Activated naive CD8-positive, alpha-beta T cell treated with anti-CD3 and anti-CD28 coated beads, Interleukin-2, amount 50 U/mL, for 24 hours (primary cell): ENCODE results near the gene MYH9.

Experiments
- ATAC-seq: fragments of 150-1000 bp; cut with Tn5 transposase; one replicate; pipeline ENCODE4 v1.10.0; 2021
- DNase-seq: peaks from one replicate; pipeline ENCODE4 v3.0.0; 2021
- H3K27ac Mint-ChIP-seq: one replicate; pipeline ENCODE4 v1.8.0; 2021; ENCODE audit warnings: mild to moderate bottlenecking, mixed read lengths
- H3K27me3 Mint-ChIP-seq: one replicate; pipeline ENCODE4 v1.8.0; 2021; ENCODE audit warnings: mixed read lengths
- H3K36me3 Mint-ChIP-seq: one replicate; pipeline ENCODE4 v1.8.0; 2021; ENCODE audit warnings: low read depth, mixed read lengths
- H3K4me1 Mint-ChIP-seq: one replicate; pipeline ENCODE4 v1.8.0; 2021; ENCODE audit warnings: mixed read lengths
- H3K4me3 Mint-ChIP-seq: one replicate; pipeline ENCODE4 v1.8.0; 2021; ENCODE audit warnings: mild to moderate bottlenecking, moderate library complexity, mixed read lengths
- H3K9me3 Mint-ChIP-seq: one replicate; pipeline ENCODE4 v1.8.0; 2021; ENCODE audit warnings: mixed read lengths

MYH9 gene

GRCh38 chr22:36331912-36332622, 55.7 kb downstream of the MYH9 start:
- peaks cover 81% of the 10 kb centered on the region for H3K36me3 Mint-ChIP-seq
- DNase-seq (peak; percentile 65), ATAC-seq (peak; percentile 17)
- peaks cover 100% of the 10 kb centered on the region for H3K4me1 Mint-ChIP-seq
- peak overlapping the region; percentile 76 for H3K4me3 Mint-ChIP-seq
- H3K27ac Mint-ChIP-seq, result peak overlapping the region; percentile 99
- no peaks in the 10 kb centered on the region for H3K9me3 Mint-ChIP-seq
- H3K27me3 Mint-ChIP-seq, result no peaks in the 10 kb centered on the region

GRCh38 chr22:36331306-36331911, 56.4 kb downstream of the MYH9 start:
- Mint-ChIP-seq H3K9me3 (no peaks in the 10 kb centered on the region), H3K27ac (peak overlapping the region; percentile 99), H3K4me1 (peaks cover 97% of the 10 kb centered on the region), H3K27me3 (no peaks in the 10 kb centered on the region), H3K4me3 (peak overlapping the region; percentile 76), H3K36me3 (peaks cover 81% of the 10 kb centered on the region)
- DNase-seq (peak; percentile 79), ATAC-seq (peak; percentile 58)

GRCh38 chr22:36330655-36331305, 57.0 kb downstream of the MYH9 start:
- ATAC-seq, result no peak
- no peaks in the 10 kb centered on the region for H3K27me3 Mint-ChIP-seq
- H3K9me3 Mint-ChIP-seq, result no peaks in the 10 kb centered on the region
- H3K36me3 Mint-ChIP-seq, result peaks cover 84% of the 10 kb centered on the region
- H3K27ac Mint-ChIP-seq, result peak overlapping the region; percentile 99
- DNase-seq, result no peak
- peak overlapping the region; percentile 76 for H3K4me3 Mint-ChIP-seq
- peaks cover 90% of the 10 kb centered on the region for H3K4me1 Mint-ChIP-seq

- no peak for ATAC-seq
- Mint-ChIP-seq H3K4me3 (peak overlapping the region; percentile 76), H3K9me3 (no peaks in the 10 kb centered on the region), H3K27ac (peak overlapping the region; percentile 99), H3K4me1 (peaks cover 86% of the 10 kb centered on the region), H3K36me3 (peaks cover 82% of the 10 kb centered on the region), H3K27me3 (no peaks in the 10 kb centered on the region)
- no peak for DNase-seq
Measured at GRCh38 chr22:36330127-36330526, 57.6 kb downstream of the MYH9 start.

GRCh38 chr22:36329254-36330078, 58.3 kb downstream of the MYH9 start:
- peak; percentile 87 for DNase-seq
- Mint-ChIP-seq H3K9me3 (no peaks in the 10 kb centered on the region), H3K4me1 (peaks cover 79% of the 10 kb centered on the region), H3K4me3 (peak overlapping the region; percentile 76), H3K27me3 (no peaks in the 10 kb centered on the region), H3K36me3 (peaks cover 81% of the 10 kb centered on the region), H3K27ac (peak overlapping the region; percentile 99)
- ATAC-seq, result peak; percentile 51

GRCh38 chr22:36328635-36329253, 59.0 kb downstream of the MYH9 start:
- peak overlapping the region; percentile 99 for H3K27ac Mint-ChIP-seq
- no peaks in the 10 kb centered on the region for H3K9me3 Mint-ChIP-seq
- ATAC-seq (peak; percentile 20), DNase-seq (peak; percentile 67)
- no peaks in the 10 kb centered on the region for H3K27me3 Mint-ChIP-seq
- peaks cover 80% of the 10 kb centered on the region for H3K36me3 Mint-ChIP-seq
- H3K4me1 Mint-ChIP-seq, result peaks cover 72% of the 10 kb centered on the region
- H3K4me3 Mint-ChIP-seq, result peak overlapping the region; percentile 76

- ATAC-seq, result no peak
- H3K4me1 Mint-ChIP-seq, result peaks cover 65% of the 10 kb centered on the region
- peak overlapping the region; percentile 99 for H3K27ac Mint-ChIP-seq
- no peak for DNase-seq
- no peaks in the 10 kb centered on the region for H3K27me3 Mint-ChIP-seq
- no peaks in the 10 kb centered on the region for H3K9me3 Mint-ChIP-seq
- peak overlapping the region; percentile 76 for H3K4me3 Mint-ChIP-seq
- peaks cover 78% of the 10 kb centered on the region for H3K36me3 Mint-ChIP-seq
Measured at GRCh38 chr22:36327922-36328551, 59.7 kb downstream of the MYH9 start.

- DNase-seq, result no peak
- H3K36me3 Mint-ChIP-seq, result peaks cover 79% of the 10 kb centered on the region
- no peak overlapping the region for H3K4me3 Mint-ChIP-seq
- no peaks in the 10 kb centered on the region for H3K27me3 Mint-ChIP-seq
- no peak for ATAC-seq
- H3K4me1 Mint-ChIP-seq, result peaks cover 50% of the 10 kb centered on the region
- H3K27ac Mint-ChIP-seq, result peak overlapping the region; percentile 99
- H3K9me3 Mint-ChIP-seq, result no peaks in the 10 kb centered on the region
Measured at GRCh38 chr22:36326178-36327161, 61.3 kb downstream of the MYH9 start.

- no peak for ATAC-seq
- Mint-ChIP-seq H3K36me3 (peaks cover 78% of the 10 kb centered on the region), H3K4me3 (no peak overlapping the region)
Measured at GRCh38 chr22:36325154-36326031, 62.4 kb downstream of the MYH9 start.

GRCh38 chr22:36324414-36324813, 63.4 kb downstream of the MYH9 start:
- Mint-ChIP-seq H3K4me3 (no peak overlapping the region), H3K27me3 (no peaks in the 10 kb centered on the region), H3K36me3 (peaks cover 78% of the 10 kb centered on the region), H3K4me1 (peaks cover 30% of the 10 kb centered on the region), H3K27ac (peak overlapping the region; percentile 72), H3K9me3 (no peaks in the 10 kb centered on the region)
- DNase-seq, result no peak
- ATAC-seq, result no peak

More at GRCh38 chr22:36325154-36326031, 62.4 kb downstream of the MYH9 start:
- peak overlapping the region; percentile 72 for H3K27ac Mint-ChIP-seq
- no peaks in the 10 kb centered on the region for H3K27me3 Mint-ChIP-seq
- DNase-seq, result no peak
- H3K9me3 Mint-ChIP-seq, result no peaks in the 10 kb centered on the region
- H3K4me1 Mint-ChIP-seq, result peaks cover 39% of the 10 kb centered on the region

- H3K4me3 Mint-ChIP-seq, result no peak overlapping the region
Measured at GRCh38 chr22:36323855-36324331, 63.9 kb downstream of the MYH9 start.

More at GRCh38 chr22:36323855-36324331, 63.9 kb downstream of the MYH9 start:
- Mint-ChIP-seq H3K27me3 (no peaks in the 10 kb centered on the region), H3K9me3 (no peaks in the 10 kb centered on the region), H3K27ac (peak overlapping the region; percentile 72), H3K36me3 (peaks cover 79% of the 10 kb centered on the region), H3K4me1 (peaks cover 25% of the 10 kb centered on the region)
- ATAC-seq, result no peak
- no peak for DNase-seq
